GM12873 (cell line): Measurements from ENCODE around the gene SNTG2.

Experiments used
- CTCF ChIP-seq: IDR thresholded peaks from 2 replicates; pipeline ENCODE4 v1.5.1; 2012; ENCODE audit warnings: low read depth, mild to moderate bottlenecking, moderate library complexity, low read length, control low read depth; ENCODE audit not compliant: insufficient read depth; ENCODE audit errors: missing control alignments

SNTG2 gene

DNA sequence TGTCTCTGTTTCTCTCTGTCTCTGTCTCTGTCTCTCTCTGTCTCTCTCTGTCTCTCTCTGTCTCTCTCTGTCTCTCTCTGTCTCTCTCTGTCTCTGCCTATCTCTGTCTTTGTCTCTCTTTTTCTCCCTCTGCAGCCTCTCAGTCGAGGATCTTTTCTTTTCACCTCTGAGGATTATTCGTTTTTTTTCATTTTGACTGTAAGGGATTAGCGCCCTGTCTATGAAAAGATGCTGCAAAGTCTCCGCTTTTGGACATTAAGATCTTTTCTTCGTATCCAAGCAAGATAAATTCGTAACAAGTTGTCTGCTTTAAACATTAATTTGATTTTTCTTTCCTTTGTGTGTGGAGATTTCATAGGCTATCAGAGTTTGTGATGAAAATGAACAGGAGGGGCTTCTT, 271.4 kb downstream of the SNTG2 start:
- no peak for TF ChIP-seq CTCF

DNA sequence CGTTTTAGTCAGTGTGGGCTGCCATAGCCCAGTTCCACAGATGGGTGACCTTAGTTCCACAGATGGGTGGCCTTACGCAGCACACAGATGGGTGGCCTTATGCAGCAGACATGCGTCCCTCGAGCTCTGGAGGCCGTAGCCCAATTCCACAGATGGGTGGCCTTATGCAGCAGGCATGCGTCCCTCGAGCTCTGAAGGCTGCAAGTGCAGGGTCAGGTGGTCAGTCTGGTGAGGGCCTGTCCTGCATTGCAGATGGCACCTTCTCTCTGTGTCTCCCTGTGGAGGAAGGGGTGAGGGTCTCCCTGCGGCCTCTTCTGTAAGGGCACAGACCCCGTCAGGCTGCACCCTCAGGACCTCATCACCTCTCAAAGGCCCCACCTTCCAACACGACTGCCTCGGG, 273.1 kb downstream of the SNTG2 start:
- TF ChIP-seq CTCF, result no peak

DNA sequence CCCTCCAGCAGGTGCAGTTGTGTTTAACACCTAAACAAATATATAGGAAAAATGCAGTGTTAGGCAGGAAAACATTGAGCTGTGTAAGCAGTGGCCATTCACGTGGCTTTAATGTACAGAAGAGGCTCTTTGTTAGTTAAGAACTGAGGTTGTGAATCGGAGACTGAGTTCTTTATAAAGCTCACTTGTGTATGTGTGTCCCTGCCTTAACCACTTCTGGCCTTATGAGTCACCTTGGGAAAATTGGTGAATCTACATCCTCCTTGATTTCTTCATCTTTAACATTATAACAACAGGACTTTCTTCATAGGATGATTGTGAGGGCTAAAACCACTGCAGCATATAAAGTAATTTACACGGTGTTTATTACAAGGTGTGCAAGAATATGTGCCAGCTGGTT, 274.3 kb downstream of the SNTG2 start:
- TF ChIP-seq CTCF, result no peak

- TF ChIP-seq CTCF, result no peak
These were observed 276.1 kb downstream of the SNTG2 start for GRCh38 chr2:1226766-1227165.

- TF ChIP-seq CTCF, result no peak
These were observed 276.7 kb downstream of the SNTG2 start for GRCh38 chr2:1227274-1227900.

DNA sequence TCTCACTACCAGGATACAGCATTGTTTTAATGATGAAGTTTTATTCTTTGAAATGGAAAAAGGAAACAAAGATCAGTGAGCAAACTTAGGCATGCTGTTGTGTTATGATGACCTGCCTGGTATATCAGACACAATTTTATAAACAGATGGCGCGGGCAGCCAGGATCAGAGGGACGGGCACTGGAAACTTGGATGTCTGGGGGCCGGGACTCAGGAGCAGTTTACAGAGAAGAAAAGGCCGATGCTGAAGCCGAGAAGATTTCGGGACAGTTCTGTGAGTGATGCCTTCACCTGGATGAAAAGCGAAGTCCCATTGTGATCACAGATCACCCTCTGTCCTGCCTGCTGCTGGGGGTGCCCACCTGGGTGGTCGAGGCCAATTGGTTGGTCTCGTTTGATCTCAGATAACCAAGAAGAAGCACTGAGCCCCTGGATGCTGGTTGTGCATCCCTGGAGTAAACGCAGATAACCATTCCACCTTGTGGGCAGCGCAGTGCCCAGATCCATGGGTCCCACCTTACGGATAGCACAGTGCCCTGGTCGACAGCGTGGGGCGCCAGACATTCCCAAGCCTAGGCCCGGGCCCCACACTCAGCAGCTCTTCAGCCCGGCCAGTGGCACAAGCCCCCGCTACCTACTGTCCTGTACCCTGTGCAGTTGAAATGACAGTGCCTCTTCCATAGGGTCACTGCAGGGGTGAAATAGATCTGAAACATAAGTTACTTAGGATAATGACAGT, 279.7 kb downstream of the SNTG2 start:
- no peak for TF ChIP-seq CTCF

- TF ChIP-seq CTCF, result no peak
These were observed 280.9 kb downstream of the SNTG2 start for GRCh38 chr2:1231466-1232063.
